PC-3 (cell line): ENCODE results near the gene PRRC1. TPM values are rescaled to one million over a fixed set of nuclear protein-coding genes. Genes with fewer than 3 reads are reported as not detected.

Source experiments
- ATAC-seq: fragments of 200-7000 bp; cut with Tn5 transposase; 2 replicates; pipeline ENCODE4 v1.9.1; 2020; ENCODE audit warnings: mild to moderate bottlenecking, moderate library complexity
- BruUV-seq: library from RNA; stranded (reverse); fragments of 400-500 nt; replicated peaks from 2 replicates; lab custom pipeline; 2021; lab: Mats Ljungman, UMichigan
- CTCF ChIA-PET: fragments of 300-600 bp; sonication (Branson Sonifier 250); formaldehyde crosslinking; loops from one replicate; lab custom pipeline; 2022; ENCODE audit warnings: antibody characterized with exemption; lab: Charles Lee
- POLR2A ChIA-PET: fragments of 300-600 bp; sonication (Branson Sonifier 250); formaldehyde crosslinking; loops from one replicate; lab custom pipeline; 2022; ENCODE audit warnings: antibody characterized with exemption; ENCODE audit not compliant: unreplicated experiment; lab: Charles Lee
- DNase-seq: peaks from one replicate; pipeline ENCODE4 v3.0.0-alpha.2; 2015
- H2AFZ ChIP-seq: fragments of 300-600 bp; sonication (generic); 2 replicates; pipeline ENCODE4 v1.6.0; 2016; ENCODE audit warnings: antibody characterized with exemption, low read length
- H3F3A ChIP-seq: fragments of 300-600 bp; sonication (generic); one replicate; pipeline ENCODE4 v1.6.0; 2017; ENCODE audit warnings: antibody characterized with exemption, low read length, control low read depth, mild to moderate bottlenecking; ENCODE audit not compliant: unreplicated experiment
- H3K27ac ChIP-seq: fragments of 300-600 bp; sonication (generic); 2 replicates; pipeline ENCODE4 v1.5.1; 2016; ENCODE audit warnings: mild to moderate bottlenecking, low read length
- H3K27me3 ChIP-seq: fragments of 300-600 bp; sonication (generic); 2 replicates; pipeline ENCODE4 v1.6.1; 2016; ENCODE audit warnings: low read length, mixed read lengths
- H3K36me3 ChIP-seq: fragments of 300-600 bp; sonication (generic); 2 replicates; pipeline ENCODE4 v1.6.1; 2016; ENCODE audit warnings: low read depth, mixed run types, low read length, mixed read lengths
- H3K4me1 ChIP-seq: fragments of 300-600 bp; sonication (generic); 2 replicates; pipeline ENCODE4 v1.5.1; 2016; ENCODE audit warnings: low read length; ENCODE audit not compliant: insufficient read depth
- H3K4me2 ChIP-seq: fragments of 300-600 bp; sonication (generic); 2 replicates; pipeline ENCODE4 v1.6.0; 2016; ENCODE audit warnings: low read length
- H3K4me3 ChIP-seq: fragments of 300-600 bp; sonication (generic); 2 replicates; pipeline ENCODE4 v1.5.1; 2016; ENCODE audit warnings: mild to moderate bottlenecking, low read length, mixed read lengths
- H3K79me2 ChIP-seq: fragments of 300-600 bp; sonication (generic); 2 replicates; pipeline ENCODE4 v1.6.1; 2017; ENCODE audit warnings: low read length, mixed read lengths
- H3K9ac ChIP-seq: fragments of 300-600 bp; sonication (generic); 2 replicates; pipeline ENCODE4 v1.6.0; 2016; ENCODE audit warnings: mild to moderate bottlenecking, low read length
- H3K9me2 ChIP-seq: fragments of 300-600 bp; sonication (generic); replicated peaks from 2 replicates; pipeline ENCODE4 v1.6.1; 2016; ENCODE audit warnings: mixed run types, low read length, mixed read lengths
- H3K9me3 ChIP-seq: fragments of 300-600 bp; sonication (generic); 2 replicates; pipeline ENCODE4 v1.6.1; 2016; ENCODE audit warnings: low read length, mixed read lengths
- H4K20me1 ChIP-seq: fragments of 300-600 bp; sonication (generic); 2 replicates; pipeline ENCODE4 v1.6.1; 2016; ENCODE audit warnings: low read length, mixed read lengths
- CTCF ChIP-seq: fragments of 300-600 bp; sonication (generic); conservative IDR thresholded peaks from 2 replicates; pipeline ENCODE4 v1.5.1; 2017; ENCODE audit warnings: antibody characterized with exemption, low read depth, mild to moderate bottlenecking, low read length
- EZH2 ChIP-seq: fragments of 300-600 bp; sonication (generic); IDR thresholded peaks from one replicate; pipeline ENCODE4 v1.6.1; 2017; ENCODE audit warnings: antibody characterized with exemption, mild to moderate bottlenecking, low read length; ENCODE audit not compliant: unreplicated experiment
- EZH2phosphoT487 ChIP-seq: fragments of 300-600 bp; sonication (generic); IDR thresholded peaks from 2 replicates; pipeline ENCODE4 v1.6.1; 2018; ENCODE audit warnings: mild to moderate bottlenecking, antibody characterized with exemption, low read length, borderline replicate concordance
- intact Hi-C: fragments of 100-400 bp; cut with micrococcal nuclease; formaldehyde crosslinking; loops from 2 replicates; pipeline ENCODE4 v1.9.0; 2023
- total RNA-seq: library from RNA; depleted of rRNA; stranded (reverse); fragments of >200 nt; gene quantifications from 2 replicates; pipeline ENCODE4 v1.2.3, GENCODE V29; 2014

PRRC1 gene
- total RNA-seq, 1 experiment from 2014 or later: 56.4 TPM

- ATAC-seq (no peak), DNase-seq (no peak)
- no peak overlapping the region for H3K27ac ChIP-seq
- no peaks in the 10 kb centered on the region for H4K20me1 ChIP-seq
- H3K4me1 ChIP-seq: no peaks in the 10 kb centered on the region
- BruUV-seq: no TSS peak
- no peak for TF ChIP-seq CTCF
- no peak for TF ChIP-seq EZH2phosphoT487
- TF ChIP-seq EZH2: no peak
- no peaks in the 10 kb centered on the region for H3K79me2 ChIP-seq
- H3F3A ChIP-seq: no peaks in the 10 kb centered on the region
- no peaks in the 10 kb centered on the region for H3K36me3 ChIP-seq
- POLR2A ChIA-PET: no interaction called here
- CTCF ChIA-PET: no interaction called here
- H3K9me2 ChIP-seq: no peaks in the 10 kb centered on the region
- no peaks in the 10 kb centered on the region for H3K9me3 ChIP-seq
- no peak overlapping the region for H2AFZ ChIP-seq
- H3K4me2 ChIP-seq: no peak overlapping the region
- H3K27me3 ChIP-seq: peaks cover 43% of the 10 kb centered on the region
- H3K4me3 ChIP-seq: no peak overlapping the region
- H3K9ac ChIP-seq: no peak overlapping the region
- intact Hi-C loops: no loop called here
Observed at GRCh38 chr5:127599320-127599719, 81.9 kb downstream of the PRRC1 start.

- Histone ChIP-seq H3K4me3 (no peak overlapping the region), H3K36me3 (no peaks in the 10 kb centered on the region), H4K20me1 (no peaks in the 10 kb centered on the region), H3F3A (no peaks in the 10 kb centered on the region), H3K27me3 (peaks cover 47% of the 10 kb centered on the region), H3K79me2 (no peaks in the 10 kb centered on the region), H3K4me2 (no peak overlapping the region), H3K4me1 (no peaks in the 10 kb centered on the region), H3K9me3 (no peaks in the 10 kb centered on the region), H3K27ac (no peak overlapping the region), H3K9ac (no peak overlapping the region), H3K9me2 (no peaks in the 10 kb centered on the region), H2AFZ (no peak overlapping the region)
- DNase-seq (no peak), ATAC-seq (no peak)
- ChIA-PET CTCF (no interaction called here), POLR2A (no interaction called here)
- no TSS peak for BruUV-seq
- intact Hi-C loops: no loop called here
- TF ChIP-seq EZH2 (no peak), CTCF (no peak), EZH2phosphoT487 (no peak)
Observed at GRCh38 chr5:127599847-127600246, 82.4 kb downstream of the PRRC1 start.

- no peak overlapping the region for H3K9ac ChIP-seq
- H3K4me2 ChIP-seq: no peak overlapping the region
- no peaks in the 10 kb centered on the region for H3K79me2 ChIP-seq
- peaks cover 41% of the 10 kb centered on the region for H3K27me3 ChIP-seq
- DNase-seq (no peak), ATAC-seq (no peak)
- intact Hi-C loops: no loop called here
- no peaks in the 10 kb centered on the region for H4K20me1 ChIP-seq
- ChIA-PET POLR2A (no interaction called here), CTCF (no interaction called here)
- no TSS peak for BruUV-seq
- no peak for TF ChIP-seq EZH2phosphoT487
- TF ChIP-seq CTCF: no peak
- TF ChIP-seq EZH2: no peak
- H3K9me3 ChIP-seq: no peaks in the 10 kb centered on the region
- no peak overlapping the region for H2AFZ ChIP-seq
- no peaks in the 10 kb centered on the region for H3F3A ChIP-seq
- no peaks in the 10 kb centered on the region for H3K36me3 ChIP-seq
- no peak overlapping the region for H3K4me3 ChIP-seq
- no peaks in the 10 kb centered on the region for H3K9me2 ChIP-seq
- H3K4me1 ChIP-seq: no peaks in the 10 kb centered on the region
- H3K27ac ChIP-seq: no peak overlapping the region
Observed at GRCh38 chr5:127601111-127601510, 83.7 kb downstream of the PRRC1 start.
